Thyroid gland (tissue), 4 donors: Measurements from ENCODE around the gene SPON1.

Source experiments
- POLR2A ChIP-seq, 2 donors: fragments of 450-650 bp; IDR thresholded peaks; one replicate each; pipeline ENCODE4 v1.6.1; 2017; ENCODE audit warnings: antibody characterized with exemption in 2 of 2, mild to moderate bottlenecking in 2 of 2, moderate library complexity in 1 of 2
- TF ChIP-seq, protein P1 (sequence below), 6 experiments: fragments of 200-600 bp in 3 of 6; fragments of 450-650 bp in 3 of 6; sonication (generic) in 3 of 6; IDR thresholded peaks; one replicate each; pipeline ENCODE4 v1.5.1; 2016 to 2019; ENCODE audit warnings: antibody characterized with exemption in 6 of 6, mild to moderate bottlenecking in 2 of 6, inconsistent platforms in 1 of 6, moderate library complexity in 1 of 6

DNA sequence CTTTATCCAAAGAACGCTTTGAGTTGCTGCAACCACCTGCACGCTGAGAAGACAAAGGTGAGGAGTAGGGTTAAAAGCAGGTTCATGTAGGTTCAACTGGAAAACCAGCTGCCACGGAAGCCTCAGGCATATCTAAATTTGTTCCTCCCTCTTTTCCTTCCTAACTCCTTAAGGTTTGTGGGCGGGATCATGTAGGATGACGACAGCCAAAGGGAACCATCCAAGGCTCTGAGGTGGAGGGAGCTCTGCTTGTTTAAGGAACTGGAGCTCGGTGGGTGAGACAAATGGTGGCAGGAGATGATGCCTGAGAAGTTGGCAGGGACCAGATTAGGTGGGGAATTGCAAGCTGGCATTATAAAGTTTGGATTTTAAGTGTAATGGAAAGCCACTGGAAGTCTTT, 60.3 kb downstream of the SPON1 start:
- TF ChIP-seq, protein P1, sequence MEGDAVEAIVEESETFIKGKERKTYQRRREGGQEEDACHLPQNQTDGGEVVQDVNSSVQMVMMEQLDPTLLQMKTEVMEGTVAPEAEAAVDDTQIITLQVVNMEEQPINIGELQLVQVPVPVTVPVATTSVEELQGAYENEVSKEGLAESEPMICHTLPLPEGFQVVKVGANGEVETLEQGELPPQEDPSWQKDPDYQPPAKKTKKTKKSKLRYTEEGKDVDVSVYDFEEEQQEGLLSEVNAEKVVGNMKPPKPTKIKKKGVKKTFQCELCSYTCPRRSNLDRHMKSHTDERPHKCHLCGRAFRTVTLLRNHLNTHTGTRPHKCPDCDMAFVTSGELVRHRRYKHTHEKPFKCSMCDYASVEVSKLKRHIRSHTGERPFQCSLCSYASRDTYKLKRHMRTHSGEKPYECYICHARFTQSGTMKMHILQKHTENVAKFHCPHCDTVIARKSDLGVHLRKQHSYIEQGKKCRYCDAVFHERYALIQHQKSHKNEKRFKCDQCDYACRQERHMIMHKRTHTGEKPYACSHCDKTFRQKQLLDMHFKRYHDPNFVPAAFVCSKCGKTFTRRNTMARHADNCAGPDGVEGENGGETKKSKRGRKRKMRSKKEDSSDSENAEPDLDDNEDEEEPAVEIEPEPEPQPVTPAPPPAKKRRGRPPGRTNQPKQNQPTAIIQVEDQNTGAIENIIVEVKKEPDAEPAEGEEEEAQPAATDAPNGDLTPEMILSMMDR (IDR thresholded peaks at IDR 0.05) = no peak
- TF ChIP-seq POLR2A (IDR thresholded peaks at IDR 0.05) = no peak
